RCC 7860 (cell line): Measurements from ENCODE around the gene DNER.
"Not testable (repeated sequence)": the region's sequence is repeated elsewhere in the genome, so short reads cannot be mapped to it uniquely, and the experiment has no call there.

ENCODE experiments used
- DNase-seq: peaks from one replicate; pipeline ENCODE4 v3.0.0-alpha.2; 2015; ENCODE audit warnings: low spot score
- FAIRE-seq: peaks from 2 replicates; lab custom pipeline; 2012; peaks lifted over from hg19 to GRCh38; lab: Jason Lieb, UNC

The DNER gene

GRCh38 chr2:229363185-229363814 lies 351.1 kb downstream of the DNER start:
- DNase-seq (no peak), FAIRE-seq (no peak)

- DNase-seq (no peak), FAIRE-seq (no peak)
Measured at GRCh38 chr2:229350883-229351282, 363.5 kb downstream of the DNER start.

- no peak for DNase-seq
- no peak for FAIRE-seq
Measured at GRCh38 chr2:229350117-229350805, 364.1 kb downstream of the DNER start.

GRCh38 chr2:229348128-229348527 lies 366.2 kb downstream of the DNER start:
- no peak for FAIRE-seq
- DNase-seq: no peak

GRCh38 chr2:229346816-229347540 lies 367.4 kb downstream of the DNER start:
- FAIRE-seq: peak; percentile 68

GRCh38 chr2:229344955-229345354 lies 369.4 kb downstream of the DNER start:
- FAIRE-seq: no peak

More at GRCh38 chr2:229346816-229347540, 367.4 kb downstream of the DNER start:
- DNase-seq: no peak

GRCh38 chr2:229344151-229344551 lies 370.2 kb downstream of the DNER start:
- no peak for DNase-seq
- no peak for FAIRE-seq

More at GRCh38 chr2:229344955-229345354, 369.4 kb downstream of the DNER start:
- no peak for DNase-seq

GRCh38 chr2:229343661-229344060 lies 370.7 kb downstream of the DNER start:
- FAIRE-seq (no peak), DNase-seq (no peak)

- FAIRE-seq: no peak
- DNase-seq: no peak
Measured at GRCh38 chr2:229342376-229342775, 372.0 kb downstream of the DNER start.

- FAIRE-seq (no peak), DNase-seq (no peak)
Measured at GRCh38 chr2:229340086-229340760, 374.1 kb downstream of the DNER start.

- DNase-seq (no peak), FAIRE-seq (no peak)
Measured at GRCh38 chr2:229339618-229340017, 374.7 kb downstream of the DNER start.

GRCh38 chr2:229339171-229339570 lies 375.2 kb downstream of the DNER start:
- not testable (repeated sequence) for FAIRE-seq, DNase-seq

- FAIRE-seq: no peak
- no peak for DNase-seq
Measured at GRCh38 chr2:229335877-229336346, 378.4 kb downstream of the DNER start.

- no peak for FAIRE-seq
- DNase-seq: no peak
Measured at GRCh38 chr2:229335330-229335729, 379.0 kb downstream of the DNER start.

- no peak for DNase-seq
- FAIRE-seq: no peak
Measured at GRCh38 chr2:229330952-229331351, 383.4 kb downstream of the DNER start.

- DNase-seq (no peak), FAIRE-seq (no peak)
Measured at GRCh38 chr2:229319558-229319957, 394.8 kb downstream of the DNER start.

- FAIRE-seq (no peak), DNase-seq (no peak)
Measured at GRCh38 chr2:229314117-229314516, 400.2 kb downstream of the DNER start.

- DNase-seq: no peak
Measured at GRCh38 chr2:229313591-229313990, 400.8 kb downstream of the DNER start.

More at GRCh38 chr2:229313591-229313990, 400.8 kb downstream of the DNER start:
- no peak for FAIRE-seq
